ENCODE results near the gene PRPH2. TPM values are rescaled to one million over a fixed set of nuclear protein-coding genes. Genes with fewer than 3 reads are reported as not detected.

PRPH2 gene
- polyA plus RNA-seq, 1 experiment, result 1.7 TPM

DNA sequence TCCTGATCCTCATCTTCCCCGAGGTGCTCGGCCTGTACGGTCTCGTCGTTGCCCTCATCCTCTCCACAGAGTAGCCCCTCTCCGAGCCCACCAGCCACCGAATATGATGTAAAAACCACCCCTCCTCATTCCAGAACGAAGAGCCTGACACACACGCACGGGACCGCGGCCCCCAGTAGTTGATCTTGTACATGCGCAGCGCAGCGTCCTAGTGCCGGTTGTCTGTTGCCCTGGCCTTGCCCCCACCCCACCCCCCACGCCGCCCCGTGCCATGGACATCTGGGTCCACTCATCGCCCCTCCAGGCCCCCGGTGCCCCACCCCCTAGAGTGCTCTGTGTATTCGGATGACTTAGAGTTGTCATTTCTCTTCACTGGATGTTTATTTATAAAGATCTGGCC is 5.2 kb upstream of the PRPH2 start:
- no peaks in the 10 kb centered on the region for H3K36me3 ChIP-seq (ENCODE audit: control insufficient read depth, insufficient read depth, low read length)
- TF ChIP-seq, protein P1, sequence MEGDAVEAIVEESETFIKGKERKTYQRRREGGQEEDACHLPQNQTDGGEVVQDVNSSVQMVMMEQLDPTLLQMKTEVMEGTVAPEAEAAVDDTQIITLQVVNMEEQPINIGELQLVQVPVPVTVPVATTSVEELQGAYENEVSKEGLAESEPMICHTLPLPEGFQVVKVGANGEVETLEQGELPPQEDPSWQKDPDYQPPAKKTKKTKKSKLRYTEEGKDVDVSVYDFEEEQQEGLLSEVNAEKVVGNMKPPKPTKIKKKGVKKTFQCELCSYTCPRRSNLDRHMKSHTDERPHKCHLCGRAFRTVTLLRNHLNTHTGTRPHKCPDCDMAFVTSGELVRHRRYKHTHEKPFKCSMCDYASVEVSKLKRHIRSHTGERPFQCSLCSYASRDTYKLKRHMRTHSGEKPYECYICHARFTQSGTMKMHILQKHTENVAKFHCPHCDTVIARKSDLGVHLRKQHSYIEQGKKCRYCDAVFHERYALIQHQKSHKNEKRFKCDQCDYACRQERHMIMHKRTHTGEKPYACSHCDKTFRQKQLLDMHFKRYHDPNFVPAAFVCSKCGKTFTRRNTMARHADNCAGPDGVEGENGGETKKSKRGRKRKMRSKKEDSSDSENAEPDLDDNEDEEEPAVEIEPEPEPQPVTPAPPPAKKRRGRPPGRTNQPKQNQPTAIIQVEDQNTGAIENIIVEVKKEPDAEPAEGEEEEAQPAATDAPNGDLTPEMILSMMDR (IDR thresholded peaks at IDR 0.05; ENCODE audit: insufficient read depth, low read depth, low read length), result no peak
- POLR2A ChIA-PET, result no interaction called here
- no peak for DNase-seq (ENCODE audit: low read depth)
- H3K27me3 ChIP-seq (ENCODE audit: control insufficient read depth, insufficient read depth, low read length), result no peaks in the 10 kb centered on the region
- peak overlapping the region; percentile 9; the same call in 1 of the 2 replicates for H3K4me3 ChIP-seq (ENCODE audit: low read depth, low read length)
- CTCF ChIA-PET, result interaction anchor here (0.6 to 4.4 kb wide), 28 partner anchors 9 to 162 kb away, joined by 3 to 56 read pairs (median 4); partner anchors contain the start of genes RPL7L1 and TBCC

DNA sequence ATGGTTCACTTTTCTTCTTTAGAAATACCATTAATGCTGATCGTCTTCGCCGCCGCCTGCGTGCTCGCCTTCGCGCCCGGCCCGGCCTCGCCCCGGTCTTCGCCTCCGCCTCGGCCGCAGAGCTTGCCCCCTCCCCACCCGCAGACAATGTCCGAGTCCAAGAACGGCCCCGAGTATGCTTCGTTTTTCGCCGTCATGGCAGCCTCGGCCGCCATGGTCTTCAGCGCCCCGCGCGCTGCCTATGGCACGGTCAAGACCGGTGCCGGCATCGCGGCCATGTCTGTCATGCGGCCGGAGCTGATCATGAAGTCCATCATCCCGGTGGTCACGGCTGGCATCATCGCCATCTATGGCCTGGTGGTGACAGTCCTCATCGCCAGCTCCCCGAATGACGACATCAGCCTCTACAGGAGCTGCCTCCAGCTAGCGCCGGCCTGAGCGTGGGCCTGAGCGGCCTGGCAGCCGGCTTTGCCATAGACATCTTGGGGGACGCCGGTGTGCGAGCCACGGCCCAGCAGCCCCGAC is 4.8 kb upstream of the PRPH2 start:
- no peak for DNase-seq (ENCODE audit: low read depth)

DNA sequence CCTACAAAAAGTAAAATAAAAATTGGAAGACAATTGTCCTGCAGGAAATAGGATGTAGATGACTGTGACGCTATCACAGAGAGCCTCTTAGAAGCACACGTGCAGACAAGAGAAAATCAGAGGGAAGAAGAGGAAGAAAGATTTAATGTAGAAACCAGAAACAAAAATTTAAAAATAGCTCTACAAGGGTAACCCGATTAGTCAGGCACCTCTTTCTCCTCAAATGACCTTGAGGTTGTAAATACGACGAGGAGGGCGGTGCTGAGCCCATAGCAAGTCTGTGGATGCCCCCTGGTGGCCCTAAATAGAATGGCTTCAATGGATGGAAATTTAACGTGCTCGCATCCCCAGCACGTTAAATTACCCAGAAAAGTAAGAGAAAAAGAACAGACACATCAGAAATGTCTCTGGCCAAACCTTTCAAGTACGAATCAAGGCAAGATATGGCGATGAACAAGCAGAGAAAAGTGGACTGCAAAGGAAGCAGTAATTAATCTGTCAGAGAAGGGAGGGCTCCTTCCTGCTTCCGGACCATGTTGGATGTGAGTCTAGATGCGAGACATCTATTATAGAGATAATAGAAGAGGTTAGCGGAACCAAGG is 4.2 kb upstream of the PRPH2 start:
- no peaks in the 10 kb centered on the region for H3K36me3 ChIP-seq (ENCODE audit: control insufficient read depth, insufficient read depth, low read length)
- H3K27me3 ChIP-seq (ENCODE audit: control insufficient read depth, insufficient read depth, low read length), result no peaks in the 10 kb centered on the region
- ChIA-PET POLR2A (interaction anchor here (0.6 kb wide), 1 partner anchor 1051 kb away, joined by 3 read pairs; no protein-coding TSS in a partner anchor), CTCF (interaction anchor here (0.6 to 4.4 kb wide), 38 partner anchors 8 to 174 kb away, joined by 3 to 56 read pairs (median 4); partner anchors contain the start of genes RPL7L1 and TBCC)
- peak; percentile 38 for DNase-seq (ENCODE audit: low read depth)
- TF ChIP-seq, protein P1 (IDR thresholded peaks at IDR 0.05; ENCODE audit: insufficient read depth, low read depth, low read length), result peak; percentile 87
- H3K4me3 ChIP-seq (ENCODE audit: low read depth, low read length), result peak overlapping the region; percentile 34

More for the DNA sequence above, 4.8 kb upstream of the PRPH2 start:
- Histone ChIP-seq H3K4me3 (ENCODE audit: low read depth, low read length) (peak overlapping the region; percentile 34), H3K27me3 (ENCODE audit: control insufficient read depth, insufficient read depth, low read length) (no peaks in the 10 kb centered on the region), H3K36me3 (ENCODE audit: control insufficient read depth, insufficient read depth, low read length) (no peaks in the 10 kb centered on the region)
- POLR2A ChIA-PET, result interaction anchor here (0.6 kb wide), 1 partner anchor 1052 kb away, joined by 3 read pairs; no protein-coding TSS in a partner anchor
- TF ChIP-seq, protein P1 (IDR thresholded peaks at IDR 0.05; ENCODE audit: insufficient read depth, low read depth, low read length), result no peak
- CTCF ChIA-PET, result interaction anchor here (0.6 to 4.4 kb wide), 31 partner anchors 9 to 161 kb away, joined by 3 to 56 read pairs (median 4); partner anchors contain the start of genes RPL7L1 and TBCC

DNA sequence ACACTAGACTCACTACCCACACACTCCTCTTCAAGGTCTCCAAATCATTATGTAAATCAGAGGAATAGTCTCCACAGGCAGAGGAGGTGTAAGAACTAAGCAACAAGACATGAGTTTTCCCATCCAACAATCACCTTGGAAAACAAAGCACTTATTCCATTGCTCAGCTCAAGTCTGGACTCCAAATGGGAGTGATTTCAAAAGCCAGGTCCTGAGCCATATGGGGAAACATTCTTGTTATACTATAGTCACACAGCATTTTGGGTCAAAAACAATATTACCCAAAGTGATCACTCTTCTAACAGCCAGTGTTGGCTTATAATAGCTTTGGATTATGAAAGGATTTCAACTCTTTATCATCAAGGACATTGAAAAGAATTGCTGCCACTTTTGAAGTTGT is 3.6 kb upstream of the PRPH2 start:
- no peak for DNase-seq (ENCODE audit: low read depth)
- H3K27me3 ChIP-seq (ENCODE audit: control insufficient read depth, insufficient read depth, low read length), result no peaks in the 10 kb centered on the region
- ChIA-PET POLR2A (no interaction called here), CTCF (interaction anchor here (0.6 to 4.4 kb wide), 25 partner anchors 11 to 174 kb away, joined by 3 to 56 read pairs (median 6); partner anchors contain the start of gene TBCC)
- TF ChIP-seq, protein P1 (IDR thresholded peaks at IDR 0.05; ENCODE audit: insufficient read depth, low read depth, low read length), result no peak
- no peaks in the 10 kb centered on the region for H3K36me3 ChIP-seq (ENCODE audit: control insufficient read depth, insufficient read depth, low read length)
- no peak overlapping the region for H3K4me3 ChIP-seq (ENCODE audit: low read depth, low read length)

DNA sequence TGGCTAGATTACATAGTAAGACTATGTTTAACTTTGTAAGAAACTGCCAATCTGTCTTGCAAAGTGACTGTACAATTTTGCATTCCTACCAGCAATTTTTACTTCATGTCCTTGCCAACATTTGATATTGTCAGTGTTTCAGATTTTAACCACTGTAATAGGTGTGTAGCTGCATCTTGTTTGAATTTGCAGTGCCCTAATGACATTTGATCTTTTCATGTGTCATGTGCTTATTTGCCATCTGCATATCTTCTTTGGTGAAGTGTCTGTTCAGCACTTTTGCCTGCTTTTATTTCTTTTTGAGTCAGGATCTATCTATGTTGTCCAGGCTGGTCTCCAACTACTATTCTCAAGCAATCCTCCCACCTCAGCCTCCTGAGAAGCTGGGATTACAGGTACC is 2.4 kb upstream of the PRPH2 start:
- no peak for DNase-seq (ENCODE audit: low read depth)
- Histone ChIP-seq H3K4me3 (ENCODE audit: low read depth, low read length) (no peak overlapping the region), H3K36me3 (ENCODE audit: control insufficient read depth, insufficient read depth, low read length) (no peaks in the 10 kb centered on the region), H3K27me3 (ENCODE audit: control insufficient read depth, insufficient read depth, low read length) (no peaks in the 10 kb centered on the region)
- POLR2A ChIA-PET, result no interaction called here
- TF ChIP-seq, protein P1 (IDR thresholded peaks at IDR 0.05; ENCODE audit: insufficient read depth, low read depth, low read length), result no peak
- CTCF ChIA-PET, result interaction anchor here (1.6 to 4.4 kb wide), 5 partner anchors 22 to 153 kb away, joined by 6 to 56 read pairs (median 11); no protein-coding TSS in a partner anchor

Data from BJ (cell line).